GM19099 (cell line): ENCODE results near the gene IL31.

Source experiments
- POLR2A ChIP-seq: IDR thresholded peaks from 3 replicates; pipeline ENCODE4 v1.6.1; 2011; ENCODE audit warnings: low read depth; ENCODE audit not compliant: insufficient read length; ENCODE audit errors: extremely low read depth

IL31 gene

GRCh38 chr12:122174155-122174845, at the start of gene IL31:
Gene IL31, minus strand, starts transcription at chr12:122174221. Its CDS starts 49 bp downstream, at chr12:122174172.
- TF ChIP-seq POLR2A: no peak

GRCh38 chr12:122216445-122216844, 42.4 kb upstream of the IL31 start:
- TF ChIP-seq POLR2A: no peak

GRCh38 chr12:122215771-122216170, 41.8 kb upstream of the IL31 start:
- no peak for TF ChIP-seq POLR2A

GRCh38 chr12:122208073-122208820, 34.2 kb upstream of the IL31 start:
- no peak for TF ChIP-seq POLR2A

- TF ChIP-seq POLR2A: no peak
Measured at GRCh38 chr12:122207391-122207790, 33.4 kb upstream of the IL31 start.

- no peak for TF ChIP-seq POLR2A
Measured at GRCh38 chr12:122206976-122207375, 33.0 kb upstream of the IL31 start.

GRCh38 chr12:122206111-122206881, 32.3 kb upstream of the IL31 start:
- no peak for TF ChIP-seq POLR2A

- TF ChIP-seq POLR2A: no peak
Measured at GRCh38 chr12:122205053-122205925, 31.3 kb upstream of the IL31 start.

- TF ChIP-seq POLR2A: no peak
Measured at GRCh38 chr12:122204167-122205052, 30.4 kb upstream of the IL31 start.

- no peak for TF ChIP-seq POLR2A
Measured at GRCh38 chr12:122203301-122204166, 29.5 kb upstream of the IL31 start, which contains the start of gene B3GNT4. Gene B3GNT4, plus strand, starts transcription at chr12:122203709. Its CDS starts 910 bp downstream, at chr12:122204619.

- TF ChIP-seq POLR2A: no peak
Measured at GRCh38 chr12:122202017-122202416, 28.0 kb upstream of the IL31 start.

- TF ChIP-seq POLR2A: no peak
Measured at GRCh38 chr12:122201381-122201780, 27.4 kb upstream of the IL31 start.
